ENCODE data around the gene TAS2R31.
"Not testable (repeated sequence)": the region's sequence is repeated elsewhere in the genome, so short reads cannot be mapped to it uniquely, and the experiment has no call there.

GRCh38 chr12:11033959-11034358 is 2.8 kb upstream of the TAS2R31 start:
- not testable (repeated sequence) for TF ChIP-seq DNMT1 (CRISPR knock-in tag; IDR thresholded peaks at IDR 0.05); RAD21 (CRISPR knock-in tag; IDR thresholded peaks at IDR 0.05); SMAD1 (CRISPR knock-in tag; IDR thresholded peaks at IDR 0.05; ENCODE audit: borderline replicate concordance, low read depth); ZNF17 (CRISPR knock-in tag; IDR thresholded peaks at IDR 0.05); NFKBIZ (CRISPR knock-in tag; IDR thresholded peaks at IDR 0.05); ZNF720 (CRISPR knock-in tag; IDR thresholded peaks at IDR 0.05); ZNF451 (CRISPR knock-in tag; IDR thresholded peaks at IDR 0.05); EZH2 (conservative IDR thresholded peaks at IDR 0.05; ENCODE audit: low read depth, low read length); ZNF331 (CRISPR knock-in tag; IDR thresholded peaks at IDR 0.05); KLF16 (CRISPR knock-in tag; IDR thresholded peaks at IDR 0.05); PHF21A (CRISPR knock-in tag; IDR thresholded peaks at IDR 0.05); KDM5B (CRISPR knock-in tag; IDR thresholded peaks at IDR 0.05; ENCODE audit: borderline replicate concordance)
